CD4-positive, CD25-positive, alpha-beta regulatory T cell (primary cell): ENCODE measurements around the gene OSBPL6. TPM values are rescaled to one million over a fixed set of nuclear protein-coding genes. Genes with fewer than 3 reads are reported as not detected.
A peak's percentile ranks its signal among the peaks of the same experiment; 100 is the strongest.

ENCODE experiments used
- ATAC-seq, 2 donors: fragments of 150-1000 bp; cut with Tn5 transposase; one replicate each; pipeline ENCODE4 v1.10.0; 2021; ENCODE audit warnings: low read depth in 2 of 2, moderate number of reproducible peaks in 2 of 2, moderate library complexity in 1 of 2
- DNase-seq, 3 donors: peaks; one replicate each; pipeline versions ENCODE4 v3.0.0 to v3.0.0-alpha.2; 2012 to 2022; ENCODE audit warnings: mixed read lengths in 1 of 3
- H3K27ac ChIP-seq: one replicate; pipeline ENCODE4 v1.7.0; 2013; ENCODE audit warnings: mild to moderate bottlenecking, low read length; ENCODE audit not compliant: insufficient read depth, poor library complexity, severe bottlenecking
- H3K27me3 ChIP-seq: one replicate; pipeline ENCODE4 v1.7.0; 2013; ENCODE audit warnings: low read length; ENCODE audit not compliant: control insufficient read depth, insufficient read depth
- H3K36me3 ChIP-seq: one replicate; pipeline ENCODE4 v1.7.0; 2013; ENCODE audit warnings: mild to moderate bottlenecking, low read length, moderate library complexity; ENCODE audit not compliant: control insufficient read depth, insufficient read depth
- H3K4me1 ChIP-seq: 2 replicates; pipeline ENCODE4 v1.7.0; 2013; ENCODE audit warnings: mild to moderate bottlenecking, low read length; ENCODE audit not compliant: insufficient read depth, control insufficient read depth, poor library complexity, severe bottlenecking
- H3K4me3 ChIP-seq: one replicate; pipeline ENCODE4 v1.7.0; 2013; ENCODE audit warnings: low read depth, mild to moderate bottlenecking, low read length, moderate library complexity
- H3K9me3 ChIP-seq, 2 experiments: 1 replicate in 1 of 2; 2 replicates in 1 of 2; pipeline ENCODE4 v1.7.0; 2013; ENCODE audit warnings: low read length in 2 of 2, mild to moderate bottlenecking in 1 of 2, moderate library complexity in 1 of 2; ENCODE audit not compliant: control insufficient read depth in 2 of 2
- H3K27ac Mint-ChIP-seq, 3 donors: one replicate each; pipeline ENCODE4 v1.8.0; 2020 to 2022; ENCODE audit warnings: mild to moderate bottlenecking in 3 of 3, mixed read lengths in 3 of 3, moderate library complexity in 2 of 3
- H3K27me3 Mint-ChIP-seq: one replicate; pipeline ENCODE4 v1.8.0; 2022; ENCODE audit warnings: mild to moderate bottlenecking, mixed read lengths
- H3K36me3 Mint-ChIP-seq: one replicate; pipeline ENCODE4 v1.8.0; 2020; ENCODE audit warnings: mixed read lengths
- H3K4me1 Mint-ChIP-seq, 4 donors: one replicate each; pipeline ENCODE4 v1.8.0; 2020 to 2022; ENCODE audit warnings: mixed read lengths in 4 of 4, mild to moderate bottlenecking in 1 of 4
- H3K4me3 Mint-ChIP-seq, 4 donors: one replicate each; pipeline ENCODE4 v1.8.0; 2020 to 2022; ENCODE audit warnings: mild to moderate bottlenecking in 4 of 4, mixed read lengths in 4 of 4, moderate library complexity in 3 of 4
- H3K9me3 Mint-ChIP-seq, 7 donors: one replicate each; pipeline ENCODE4 v1.8.0; 2020 to 2022; ENCODE audit warnings: mixed read lengths in 7 of 7, mild to moderate bottlenecking in 3 of 7, moderate library complexity in 2 of 7
- polyA plus RNA-seq, 4 donors: library from polyadenylated mRNA; unstranded; fragments of 300-500 nt; fragmentation: Illumina TruSeq; gene quantifications; one replicate each; pipeline ENCODE4 v1.2.3, GENCODE V29; 2021
- total RNA-seq: library from RNA; stranded (reverse); gene quantifications from one replicate; pipeline ENCODE4 v1.2.3, GENCODE V29; 2022

The OSBPL6 gene
- total and polyA plus RNA-seq, 5 donors from 2014 or later = 0.34 TPM; not detected in 4

GRCh38 chr2:178298785-178299212 is 104.5 kb downstream of the OSBPL6 start:
- DNase-seq = peak in 1 of 3 donors; percentile 30
- Mint-ChIP-seq H3K27me3 (peaks cover 42% of the 10 kb centered on the region), H3K27ac (no peak overlapping the region), H3K4me3 (no peak overlapping the region), H3K9me3 (no peaks in the 10 kb centered on the region), H3K4me1 (no peaks in the 10 kb centered on the region), H3K36me3 (no peaks in the 10 kb centered on the region)
- no peak overlapping the region for H3K4me3 ChIP-seq
- no peaks in the 10 kb centered on the region for H3K9me3 ChIP-seq
- no peaks in the 10 kb centered on the region for H3K4me1 ChIP-seq
- H3K36me3 ChIP-seq = no peaks in the 10 kb centered on the region
- H3K27ac ChIP-seq = no peak overlapping the region
- no peak for ATAC-seq
- no peaks in the 10 kb centered on the region for H3K27me3 ChIP-seq

GRCh38 chr2:178301649-178302238 is 107.4 kb downstream of the OSBPL6 start:
- Histone ChIP-seq H3K4me1 (no peaks in the 10 kb centered on the region), H3K4me3 (no peak overlapping the region), H3K36me3 (no peaks in the 10 kb centered on the region), H3K27ac (no peak overlapping the region), H3K9me3 (no peaks in the 10 kb centered on the region), H3K27me3 (peaks cover 3% of the 10 kb centered on the region)
- H3K27ac Mint-ChIP-seq = no peak overlapping the region
- H3K27me3 Mint-ChIP-seq = peaks cover 34% of the 10 kb centered on the region
- H3K36me3 Mint-ChIP-seq = no peaks in the 10 kb centered on the region
- ATAC-seq (no peak), DNase-seq (no peak)
- no peaks in the 10 kb centered on the region for H3K9me3 Mint-ChIP-seq
- no peak overlapping the region for H3K4me3 Mint-ChIP-seq
- H3K4me1 Mint-ChIP-seq = no peaks in the 10 kb centered on the region

DNA sequence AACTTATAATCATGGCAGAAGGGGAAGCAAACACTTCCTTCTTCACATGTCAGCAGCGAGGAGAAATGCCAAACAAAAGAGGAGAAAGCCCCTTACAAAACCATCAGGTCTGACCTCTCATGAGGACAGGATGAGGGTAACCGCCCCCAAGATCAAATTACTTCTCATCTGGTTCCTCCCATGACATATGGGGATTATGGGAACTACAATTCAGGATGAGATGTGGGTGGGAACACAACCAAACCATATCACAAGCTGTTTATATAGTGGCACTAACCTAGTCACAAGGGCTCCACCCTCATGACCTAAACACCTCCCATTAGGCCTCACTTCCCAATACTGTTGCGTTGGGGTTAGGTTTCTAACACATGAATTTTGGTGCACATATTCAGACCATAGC is 110.0 kb downstream of the OSBPL6 start:
- no peaks in the 10 kb centered on the region for H3K4me1 ChIP-seq
- no peaks in the 10 kb centered on the region for H3K9me3 ChIP-seq
- Mint-ChIP-seq H3K4me1 (no peaks in the 10 kb centered on the region), H3K27ac (no peak overlapping the region), H3K27me3 (peaks cover 33% of the 10 kb centered on the region), H3K4me3 (no peak overlapping the region), H3K36me3 (no peaks in the 10 kb centered on the region), H3K9me3 (peaks cover 0 to 3% (median 0%) of the 10 kb centered on the region in 7 donors)
- no peak for ATAC-seq
- no peaks in the 10 kb centered on the region for H3K36me3 ChIP-seq
- no peak overlapping the region for H3K4me3 ChIP-seq
- no peak overlapping the region for H3K27ac ChIP-seq
- no peak for DNase-seq
- peaks cover 5% of the 10 kb centered on the region for H3K27me3 ChIP-seq

DNA sequence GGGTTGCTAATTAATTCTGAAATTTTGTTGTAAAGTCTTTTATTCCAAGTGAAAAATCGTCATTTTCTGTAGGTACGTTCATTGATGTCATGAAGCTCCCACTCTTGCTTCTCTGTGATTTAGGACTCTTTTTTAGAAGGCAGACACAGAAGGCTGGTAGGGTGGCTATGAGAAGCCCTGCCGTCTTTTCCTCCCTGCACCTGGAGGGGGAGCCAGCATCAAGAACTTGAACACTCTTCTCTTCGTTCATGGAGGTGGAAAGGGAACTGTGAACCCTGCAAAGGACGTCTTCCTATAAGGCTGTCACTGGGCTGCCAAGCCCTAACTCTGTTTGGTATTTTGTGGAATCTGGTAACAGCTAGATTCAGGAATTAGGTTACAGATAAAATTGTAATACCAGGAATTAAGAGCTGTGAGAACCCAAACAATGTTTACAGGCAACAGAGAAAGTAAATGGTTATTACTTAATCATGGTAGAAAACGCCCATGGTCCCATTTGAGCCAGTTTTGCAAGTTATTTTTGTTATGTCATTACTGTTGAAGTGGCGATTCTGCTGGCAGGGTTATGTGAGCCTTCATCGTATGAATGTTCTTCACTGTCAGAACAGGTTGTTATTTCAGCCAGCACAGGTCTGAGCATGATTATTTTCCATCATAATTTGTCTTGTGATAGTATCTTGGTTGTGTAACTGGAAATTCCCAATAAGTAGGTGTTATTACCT is 112.2 kb downstream of the OSBPL6 start:
- peaks cover 5% of the 10 kb centered on the region for H3K27me3 ChIP-seq
- DNase-seq (peak in 2 of 3 donors; percentile 3 to 55), ATAC-seq (peak in 1 of 2 donors; percentile 40)
- H3K4me3 Mint-ChIP-seq = no peak overlapping the region
- no peaks in the 10 kb centered on the region for H3K4me1 ChIP-seq
- no peaks in the 10 kb centered on the region for H3K36me3 ChIP-seq
- H3K9me3 Mint-ChIP-seq = peaks cover 0 to 3% (median 0%) of the 10 kb centered on the region in 7 donors
- H3K27ac Mint-ChIP-seq = no peak overlapping the region
- no peaks in the 10 kb centered on the region for H3K36me3 Mint-ChIP-seq
- no peak overlapping the region for H3K4me3 ChIP-seq
- no peak overlapping the region for H3K27ac ChIP-seq
- no peaks in the 10 kb centered on the region for H3K9me3 ChIP-seq
- H3K4me1 Mint-ChIP-seq = no peaks in the 10 kb centered on the region
- H3K27me3 Mint-ChIP-seq = peaks cover 24% of the 10 kb centered on the region

DNA sequence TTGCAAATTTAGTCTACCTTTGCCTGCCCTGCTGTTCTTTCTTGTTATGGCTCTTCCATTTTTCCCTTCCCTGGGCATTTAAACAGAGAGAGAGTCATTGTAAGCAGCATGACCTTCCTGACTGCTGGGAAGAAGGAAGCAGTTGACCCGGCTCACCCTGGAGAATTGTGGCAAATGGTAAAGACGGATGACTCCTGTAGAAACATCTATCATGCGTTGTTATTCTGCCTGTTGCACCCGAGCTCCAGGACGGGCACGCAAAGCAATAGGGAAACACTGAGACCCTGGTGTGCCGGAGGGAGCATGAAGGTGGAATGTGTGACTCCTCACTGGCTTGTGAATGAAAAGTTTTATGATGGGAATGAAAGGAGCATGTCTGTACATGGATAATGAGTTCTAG is 113.3 kb downstream of the OSBPL6 start:
- Mint-ChIP-seq H3K27ac (no peak overlapping the region), H3K4me1 (no peaks in the 10 kb centered on the region), H3K36me3 (no peaks in the 10 kb centered on the region), H3K9me3 (peaks cover 0 to 3% (median 0%) of the 10 kb centered on the region in 7 donors), H3K27me3 (peaks cover 24% of the 10 kb centered on the region), H3K4me3 (no peak overlapping the region)
- Histone ChIP-seq H3K27me3 (peaks cover 5% of the 10 kb centered on the region), H3K4me1 (no peaks in the 10 kb centered on the region), H3K4me3 (no peak overlapping the region), H3K36me3 (no peaks in the 10 kb centered on the region), H3K9me3 (no peaks in the 10 kb centered on the region), H3K27ac (no peak overlapping the region)
- DNase-seq = no peak
- no peak for ATAC-seq

DNA sequence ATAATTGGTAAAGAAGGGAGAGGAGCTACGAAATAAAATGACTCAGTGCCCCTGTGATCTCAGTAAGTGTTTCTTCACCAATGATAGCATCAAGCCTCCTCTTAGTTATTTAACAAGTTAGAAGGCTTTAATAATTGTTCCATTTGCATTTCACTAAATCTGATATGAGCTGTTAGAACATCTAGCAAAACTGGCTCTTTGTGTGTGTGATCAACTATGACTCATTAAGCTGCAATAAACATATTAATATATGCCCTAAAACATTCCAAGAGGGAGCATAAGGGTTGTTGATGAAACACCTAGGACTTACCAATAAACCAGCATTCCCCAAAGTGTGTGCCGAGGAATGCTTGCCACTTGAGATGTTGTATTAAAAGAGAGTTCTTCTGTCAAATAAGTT is 115.2 kb downstream of the OSBPL6 start:
- H3K4me3 ChIP-seq = no peak overlapping the region
- H3K27me3 ChIP-seq = peaks cover 7% of the 10 kb centered on the region
- H3K9me3 Mint-ChIP-seq = peaks cover 0 to 3% (median 0%) of the 10 kb centered on the region in 7 donors
- peaks cover 18% of the 10 kb centered on the region for H3K27me3 Mint-ChIP-seq
- ATAC-seq = no peak
- no peaks in the 10 kb centered on the region for H3K36me3 Mint-ChIP-seq
- no peak overlapping the region for H3K27ac Mint-ChIP-seq
- no peaks in the 10 kb centered on the region for H3K36me3 ChIP-seq
- no peaks in the 10 kb centered on the region for H3K4me1 ChIP-seq
- no peaks in the 10 kb centered on the region for H3K4me1 Mint-ChIP-seq
- no peak for DNase-seq
- no peak overlapping the region for H3K4me3 Mint-ChIP-seq
- no peak overlapping the region for H3K27ac ChIP-seq
- no peaks in the 10 kb centered on the region for H3K9me3 ChIP-seq

GRCh38 chr2:178315078-178315477 is 120.8 kb downstream of the OSBPL6 start:
- Histone ChIP-seq H3K4me3 (no peak overlapping the region), H3K27me3 (peaks cover 12% of the 10 kb centered on the region), H3K9me3 (no peaks in the 10 kb centered on the region), H3K27ac (no peak overlapping the region), H3K4me1 (no peaks in the 10 kb centered on the region), H3K36me3 (no peaks in the 10 kb centered on the region)
- Mint-ChIP-seq H3K4me1 (no peaks in the 10 kb centered on the region), H3K36me3 (no peaks in the 10 kb centered on the region), H3K27me3 (peaks cover 10% of the 10 kb centered on the region), H3K27ac (no peak overlapping the region), H3K4me3 (no peak overlapping the region), H3K9me3 (peaks cover 0 to 3% (median 0%) of the 10 kb centered on the region in 7 donors)
- ATAC-seq (no peak), DNase-seq (no peak)

- Histone ChIP-seq H3K36me3 (no peaks in the 10 kb centered on the region), H3K27ac (no peak overlapping the region), H3K9me3 (no peaks in the 10 kb centered on the region), H3K4me3 (no peak overlapping the region), H3K4me1 (no peaks in the 10 kb centered on the region), H3K27me3 (peaks cover 12% of the 10 kb centered on the region)
- H3K9me3 Mint-ChIP-seq = peaks cover 0 to 3% (median 0%) of the 10 kb centered on the region in 7 donors
- no peaks in the 10 kb centered on the region for H3K36me3 Mint-ChIP-seq
- no peak overlapping the region for H3K27ac Mint-ChIP-seq
- no peak for ATAC-seq
- DNase-seq = no peak
- no peaks in the 10 kb centered on the region for H3K4me1 Mint-ChIP-seq
- no peak overlapping the region for H3K4me3 Mint-ChIP-seq
- peaks cover 10% of the 10 kb centered on the region for H3K27me3 Mint-ChIP-seq
Observed at GRCh38 chr2:178315488-178315948, 121.2 kb downstream of the OSBPL6 start.
